Neuronal stem cell (in vitro differentiated cells): ENCODE measurements around the gene CLEC4G.

Experiments used
- DNase-seq: peaks from one replicate; pipeline ENCODE4 v3.0.0-alpha.2; 2013; ENCODE audit warnings: low spot score
- H2AFZ ChIP-seq: one replicate; pipeline ENCODE4 v1.6.1; 2013; ENCODE audit warnings: mild to moderate bottlenecking, low read length, inconsistent platforms
- H2AK5ac ChIP-seq: 2 replicates; pipeline ENCODE4 v1.6.1; 2013; ENCODE audit warnings: low read depth, mild to moderate bottlenecking, inconsistent platforms, low read length, moderate library complexity, mixed read lengths
- H2BK120ac ChIP-seq: 2 replicates; pipeline ENCODE4 v1.6.1; 2013; ENCODE audit warnings: low read depth, mild to moderate bottlenecking, inconsistent platforms, low read length, moderate library complexity, mixed read lengths
- H2BK12ac ChIP-seq: one replicate; pipeline ENCODE4 v1.6.1; 2013; ENCODE audit warnings: low read length, inconsistent platforms
- H2BK15ac ChIP-seq: 2 replicates; pipeline ENCODE4 v1.6.1; 2013; ENCODE audit warnings: mild to moderate bottlenecking, low read length, inconsistent platforms, mixed read lengths
- H2BK5ac ChIP-seq: one replicate; pipeline ENCODE4 v1.6.1; 2013; ENCODE audit warnings: inconsistent platforms, mild to moderate bottlenecking, low read length, moderate library complexity
- H3K14ac ChIP-seq: one replicate; pipeline ENCODE4 v1.6.1; 2013; ENCODE audit warnings: low read length, inconsistent platforms
- H3K18ac ChIP-seq: 2 replicates; pipeline ENCODE4 v1.6.1; 2013; ENCODE audit warnings: low read length, inconsistent platforms
- H3K23ac ChIP-seq: 2 replicates; pipeline ENCODE4 v1.6.1; 2013; ENCODE audit warnings: low read depth, mild to moderate bottlenecking, mixed read lengths, low read length, inconsistent platforms; ENCODE audit not compliant: poor library complexity
- H3K27ac ChIP-seq: replicated peaks from 3 replicates; pipeline ENCODE4 v1.5.1; 2013; ENCODE audit warnings: low read length, inconsistent platforms
- H3K27me3 ChIP-seq, 3 experiments: 2 replicates each; pipeline ENCODE4 v1.6.1; 2013; ENCODE audit warnings: low read length in 3 of 3, mild to moderate bottlenecking in 2 of 3, inconsistent platforms in 1 of 3, low read depth in 1 of 3, mixed read lengths in 1 of 3, moderate library complexity in 1 of 3; ENCODE audit not compliant: control insufficient read depth in 3 of 3, insufficient read depth in 3 of 3
- H3K36me3 ChIP-seq, 2 donors: replicated peaks in 1 of 2; 2 replicates each; pipeline ENCODE4 v1.6.1; 2013; ENCODE audit warnings: low read length in 2 of 2; ENCODE audit not compliant: control insufficient read depth in 2 of 2, insufficient read depth in 2 of 2
- H3K4ac ChIP-seq: 2 replicates; pipeline ENCODE4 v1.6.1; 2013; ENCODE audit warnings: inconsistent platforms, mild to moderate bottlenecking, low read length, moderate library complexity
- H3K4me1 ChIP-seq, 2 donors: 1 replicate in 1 of 2; 2 replicates in 1 of 2; pipeline ENCODE4 v1.6.1; 2013; ENCODE audit warnings: low read length in 2 of 2, low read depth in 1 of 2; ENCODE audit not compliant: control insufficient read depth in 2 of 2, insufficient read depth in 1 of 2
- H3K4me2 ChIP-seq: one replicate; pipeline ENCODE4 v1.6.1; 2013; ENCODE audit warnings: mild to moderate bottlenecking, low read length, inconsistent platforms; ENCODE audit not compliant: insufficient read depth, poor library complexity, severe bottlenecking
- H3K4me3 ChIP-seq, 2 donors: 2 replicates each; pipeline ENCODE4 v1.5.1; 2013; ENCODE audit warnings: low read length in 2 of 2, mild to moderate bottlenecking in 2 of 2, inconsistent platforms in 1 of 2, moderate library complexity in 1 of 2
- H3K79me1 ChIP-seq: one replicate; pipeline ENCODE4 v1.6.1; 2013; ENCODE audit warnings: low read depth, mild to moderate bottlenecking, inconsistent platforms, low read length, moderate library complexity
- H3K9ac ChIP-seq: one replicate; pipeline ENCODE4 v1.6.1; 2013; ENCODE audit warnings: mild to moderate bottlenecking, low read depth, low read length, inconsistent platforms; ENCODE audit not compliant: poor library complexity
- H3K9me3 ChIP-seq, 2 donors: replicated peaks in 1 of 2; 2 replicates each; pipeline versions ENCODE3 to v1.6.1; 2013; ENCODE audit warnings: low read length in 2 of 2, mild to moderate bottlenecking in 2 of 2, inconsistent platforms in 1 of 2, low read depth in 1 of 2, mixed read lengths in 1 of 2, moderate library complexity in 1 of 2; ENCODE audit not compliant: control insufficient read depth in 2 of 2, insufficient read depth in 1 of 2
- H4K8ac ChIP-seq: one replicate; pipeline ENCODE4 v1.6.1; 2013; ENCODE audit warnings: low read depth, mild to moderate bottlenecking, inconsistent platforms, low read length, moderate library complexity
- H4K91ac ChIP-seq: one replicate; pipeline ENCODE4 v1.6.1; 2013; ENCODE audit warnings: low read length, low read depth, mild to moderate bottlenecking, inconsistent platforms; ENCODE audit not compliant: poor library complexity
- WGBS, 2 donors: extraction: QIAGEN DNeasy Blood & Tissue Kit; methylation state at CpG; one replicate each; pipeline ENCODE4 v1.1.7; 2013; ENCODE audit warnings: missing lambda C conversion rate in 2 of 2, mixed read lengths in 1 of 2; ENCODE audit not compliant: insufficient read length in 2 of 2, insufficient replicate concordance in 1 of 2; ENCODE audit errors: extremely low coverage in 2 of 2; 5-methylcytosine and 5-hydroxymethylcytosine counted together

CLEC4G gene

DNA sequence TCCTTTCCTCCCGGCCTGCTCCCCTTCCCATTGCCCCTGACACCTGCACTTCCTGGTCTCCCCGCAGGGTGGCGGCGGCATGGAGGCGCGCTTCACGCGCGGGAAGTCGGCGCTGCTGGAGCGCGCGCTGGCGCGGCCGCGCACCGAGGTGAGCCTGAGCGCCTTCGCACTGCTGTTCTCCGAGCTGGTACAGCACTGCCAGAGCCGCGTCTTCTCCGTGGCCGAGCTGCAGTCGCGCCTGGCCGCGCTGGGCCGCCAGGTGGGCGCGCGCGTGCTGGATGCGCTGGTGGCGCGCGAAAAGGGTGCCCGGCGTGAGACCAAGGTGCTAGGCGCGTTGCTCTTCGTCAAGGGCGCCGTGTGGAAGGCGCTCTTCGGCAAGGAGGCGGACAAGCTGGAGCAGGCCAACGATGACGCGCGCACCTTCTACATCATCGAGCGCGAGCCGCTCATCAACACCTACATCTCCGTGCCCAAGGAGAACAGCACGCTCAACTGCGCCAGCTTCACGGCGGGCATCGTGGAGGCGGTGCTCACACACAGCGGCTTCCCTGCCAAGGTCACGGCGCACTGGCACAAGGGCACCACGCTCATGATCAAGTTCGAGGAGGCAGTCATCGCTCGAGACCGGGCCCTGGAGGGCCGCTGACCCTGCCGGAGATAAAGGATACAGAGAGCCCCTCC, 49.6 kb downstream of the CLEC4G start:
- Histone ChIP-seq H3K4me3 (peak overlapping the region; percentile 2 to 97), H2AK5ac (peak overlapping the region; percentile 60), H3K4ac (no peak overlapping the region), H3K9me3 (no peaks in the 10 kb centered on the region), H3K4me1 (peaks cover 9 to 10% of the 10 kb centered on the region in 2 donors), H2BK5ac (peak overlapping the region; percentile 48), H3K4me2 (peak overlapping the region; percentile 92), H3K23ac (peak overlapping the region; percentile 83), H3K79me1 (peaks cover 17% of the 10 kb centered on the region), H3K14ac (peak overlapping the region; percentile 56), H2BK120ac (peak overlapping the region; percentile 91), H4K91ac (no peak overlapping the region), H4K8ac (no peak overlapping the region), H3K27me3 (peaks cover 0 to 11% (median 7%) of the 10 kb centered on the region in 3 experiments), H3K18ac (peak overlapping the region; percentile 64), H3K36me3 (peaks cover 16 to 21% of the 10 kb centered on the region in 2 donors), H3K27ac (no peak overlapping the region), H2BK15ac (peak overlapping the region; percentile 58), H2BK12ac (peak overlapping the region; percentile 58), H3K9ac (peak overlapping the region; percentile 77), H2AFZ (no peak overlapping the region)
- DNase-seq: no peak
- WGBS, 2 donors: no CpG with 5 or more reads among the region's 74 CpGs

DNA sequence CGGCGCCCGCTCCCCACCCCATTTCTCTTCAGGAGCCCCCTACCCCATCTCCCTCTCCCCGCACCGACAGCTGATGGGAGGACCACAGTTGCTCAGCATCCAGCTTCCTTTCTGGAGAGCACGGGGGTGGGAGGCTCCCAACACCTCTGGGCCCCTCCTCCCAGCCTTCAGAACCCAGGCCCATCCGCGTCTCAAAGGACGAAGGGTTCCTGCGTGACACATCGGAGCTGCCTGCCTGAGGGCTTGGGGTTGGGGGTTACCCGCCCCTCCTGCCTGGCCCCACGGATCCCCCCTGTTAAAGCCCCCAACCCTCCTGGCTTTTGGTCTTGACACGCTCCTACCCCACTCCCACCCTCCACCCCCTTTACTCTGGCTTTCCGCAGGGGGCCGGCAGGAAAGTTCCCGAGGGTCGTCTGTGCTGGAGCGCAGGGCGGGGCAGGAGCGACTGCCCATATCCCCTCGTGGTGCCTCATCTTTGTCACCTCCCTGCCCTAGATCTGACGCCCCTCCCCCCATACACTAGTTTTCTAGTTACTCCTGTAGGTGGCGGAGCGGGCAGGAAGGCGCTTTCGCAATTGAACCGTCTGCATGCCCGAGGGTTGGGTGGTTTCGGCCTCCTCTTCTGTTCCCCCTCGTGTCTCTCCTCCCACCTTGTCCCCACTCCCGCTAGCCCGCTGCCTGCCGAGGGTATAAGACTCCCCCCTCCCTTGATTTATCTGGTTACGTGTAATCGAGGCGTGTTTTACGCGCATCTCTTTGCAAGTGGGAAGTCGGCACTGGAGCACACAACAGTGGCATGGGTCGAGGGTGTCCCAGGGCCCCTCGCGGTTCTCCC, 50.4 kb downstream of the CLEC4G start:
- peak overlapping the region; percentile 91 for H2BK120ac ChIP-seq
- H2BK12ac ChIP-seq: peak overlapping the region; percentile 16
- peaks cover 0 to 11% (median 8%) of the 10 kb centered on the region in 3 experiments for H3K27me3 ChIP-seq
- peak overlapping the region; percentile 92 for H3K4me2 ChIP-seq
- DNase-seq: peak; percentile 67
- H4K91ac ChIP-seq: no peak overlapping the region
- no peak overlapping the region for H4K8ac ChIP-seq
- H3K23ac ChIP-seq: peak overlapping the region; percentile 83
- peak overlapping the region; percentile 94 for H2AFZ ChIP-seq
- H3K27ac ChIP-seq: no peak overlapping the region
- H2BK15ac ChIP-seq: peak overlapping the region; percentile 58
- H3K9me3 ChIP-seq: no peaks in the 10 kb centered on the region
- peak overlapping the region; percentile 97 to 98 for H3K4me3 ChIP-seq
- peaks cover 16 to 21% of the 10 kb centered on the region in 2 donors for H3K36me3 ChIP-seq
- H3K4me1 ChIP-seq: peaks cover 9 to 10% of the 10 kb centered on the region in 2 donors
- WGBS, 2 donors: no CpG with 5 or more reads among the region's 43 CpGs
- peaks cover 17% of the 10 kb centered on the region for H3K79me1 ChIP-seq
- peak overlapping the region; percentile 99 for H3K14ac ChIP-seq
- H2BK5ac ChIP-seq: peak overlapping the region; percentile 48
- peak overlapping the region; percentile 84 for H3K4ac ChIP-seq
- peak overlapping the region; percentile 99 for H3K18ac ChIP-seq
- peak overlapping the region; percentile 100 for H3K9ac ChIP-seq
- peak overlapping the region; percentile 98 for H2AK5ac ChIP-seq

DNA sequence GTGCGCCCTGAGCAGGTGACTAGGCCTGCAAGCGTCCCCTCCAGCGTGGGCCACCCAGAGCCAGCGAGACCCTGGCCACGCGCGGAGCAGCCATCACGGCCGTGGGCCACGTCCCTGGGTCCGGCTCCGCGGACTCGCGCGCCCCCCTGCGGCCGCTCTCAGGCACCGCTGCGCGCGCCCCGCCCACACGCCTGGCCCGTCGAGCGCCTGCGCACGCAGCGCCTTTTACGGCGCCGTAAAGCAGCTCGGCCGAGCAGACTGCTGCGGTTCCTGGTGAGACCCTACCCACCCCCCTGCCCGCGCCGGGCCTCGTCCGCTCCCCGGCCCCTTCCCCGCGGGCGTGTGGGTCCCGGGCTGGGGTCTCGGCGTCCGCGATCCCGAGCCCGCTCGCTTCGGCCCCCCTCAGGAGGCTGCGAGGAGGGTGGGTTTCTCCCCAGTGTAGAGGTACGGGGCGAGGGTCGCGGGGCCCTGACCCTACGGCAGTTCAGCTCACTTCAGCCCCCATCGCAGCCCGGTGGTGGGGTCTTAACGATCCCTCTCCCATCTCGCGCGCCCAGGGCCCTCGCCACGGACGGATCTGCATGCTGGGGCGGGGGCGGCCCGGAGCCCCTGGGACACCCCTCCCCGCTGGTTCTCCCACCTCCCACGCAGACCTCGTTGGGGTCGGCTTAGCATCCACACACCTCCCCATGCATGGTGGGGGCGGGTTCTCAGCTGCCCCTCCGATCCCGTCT, 51.1 kb downstream of the CLEC4G start, which contains the start of gene TRAPPC5:
Gene TRAPPC5, plus strand, starts transcription at position 228 of the 734 bp plus-strand sequence. CDS start 1,421 bp downstream, outside the sequence.
- peak within 1 kb of the TSS; percentile 97 for H2BK12ac ChIP-seq
- peaks cover 16 to 21% of the 10 kb centered on the region in 2 donors for H3K36me3 ChIP-seq
- peak within 1 kb of the TSS; percentile 94 for H2AFZ ChIP-seq
- H3K14ac ChIP-seq: peak within 1 kb of the TSS; percentile 99
- peaks cover 17% of the 10 kb centered on the region for H3K79me1 ChIP-seq
- peak within 1 kb of the TSS; percentile 96 for H4K8ac ChIP-seq
- WGBS, 2 donors: no CpG with 5 or more reads among the region's 79 CpGs
- H3K4me2 ChIP-seq: peak within 1 kb of the TSS; percentile 92
- peak within 1 kb of the TSS; percentile 100 for H3K9ac ChIP-seq
- no peak within 1 kb of the TSS for H4K91ac ChIP-seq
- H3K4me1 ChIP-seq: peaks cover 9 to 10% of the 10 kb centered on the region in 2 donors
- no peak within 1 kb of the TSS for H3K27ac ChIP-seq
- peak within 1 kb of the TSS; percentile 81 for H2BK15ac ChIP-seq
- peak within 1 kb of the TSS; percentile 89 for H3K23ac ChIP-seq
- peak within 1 kb of the TSS; percentile 97 to 98 for H3K4me3 ChIP-seq
- peaks cover 0 to 11% (median 8%) of the 10 kb centered on the region in 3 experiments for H3K27me3 ChIP-seq
- H3K9me3 ChIP-seq: no peaks in the 10 kb centered on the region
- DNase-seq: peak; percentile 87
- peak within 1 kb of the TSS; percentile 93 for H2BK5ac ChIP-seq
- peak within 1 kb of the TSS; percentile 98 for H2AK5ac ChIP-seq
- H3K18ac ChIP-seq: peak within 1 kb of the TSS; percentile 99
- peak within 1 kb of the TSS; percentile 61 for H2BK120ac ChIP-seq
- H3K4ac ChIP-seq: peak within 1 kb of the TSS; percentile 84
